Measurements from ENCODE around the gene SFXN4.
A peak's percentile ranks its signal among the peaks of the same experiment; 100 is the strongest.
"Not testable (repeated sequence)": the region's sequence is repeated elsewhere in the genome, so short reads cannot be mapped to it uniquely, and the experiment has no call there.

Gene SFXN4

GRCh38 chr10:119183664-119184412 lies 18.3 kb upstream of the SFXN4 start:
- Histone ChIP-seq H3K27me3 (ENCODE audit: control insufficient read depth, insufficient read depth, low read length) (no peaks in the 10 kb centered on the region), H3K36me3 (ENCODE audit: control insufficient read depth, insufficient read depth, low read length) (no peaks in the 10 kb centered on the region), H3K4me3 (ENCODE audit: low read depth, low read length) (no peak overlapping the region), H3K9ac (ENCODE audit: low read depth, low read length) (no peak overlapping the region), H3K9me3 (ENCODE audit: control insufficient read depth, insufficient read depth, low read length) (no peaks in the 10 kb centered on the region), H3K4me1 (ENCODE audit: control insufficient read depth, insufficient read depth, low read length) (peaks cover 4% of the 10 kb centered on the region)

GRCh38 chr10:119180850-119181400 lies 15.4 kb upstream of the SFXN4 start:
- peaks cover 10% of the 10 kb centered on the region for H3K36me3 ChIP-seq (ENCODE audit: control insufficient read depth, insufficient read depth, low read length)
- H3K4me1 ChIP-seq (ENCODE audit: control insufficient read depth, insufficient read depth, low read length); H3K27me3 ChIP-seq (ENCODE audit: control insufficient read depth, insufficient read depth, low read length); H3K9ac ChIP-seq (ENCODE audit: low read depth, low read length); H3K9me3 ChIP-seq (ENCODE audit: control insufficient read depth, insufficient read depth, low read length); H3K4me3 ChIP-seq (ENCODE audit: low read depth, low read length): not testable (repeated sequence)

GRCh38 chr10:119178372-119179119 lies 13.0 kb upstream of the SFXN4 start, which contains the start of gene PRDX3:
Gene PRDX3, minus strand, starts transcription at chr10:119178812. Its CDS starts 22 bp downstream, at chr10:119178790.
- Histone ChIP-seq H3K4me1 (ENCODE audit: control insufficient read depth, insufficient read depth, low read length) (peaks cover 5% of the 10 kb centered on the region), H3K9ac (ENCODE audit: low read depth, low read length) (peak within 1 kb of the TSS; percentile 62), H3K36me3 (ENCODE audit: control insufficient read depth, insufficient read depth, low read length) (peaks cover 12% of the 10 kb centered on the region), H3K27me3 (ENCODE audit: control insufficient read depth, insufficient read depth, low read length) (no peaks in the 10 kb centered on the region), H3K4me3 (ENCODE audit: low read depth, low read length) (peak within 1 kb of the TSS; percentile 73), H3K9me3 (ENCODE audit: control insufficient read depth, insufficient read depth, low read length) (no peaks in the 10 kb centered on the region)

GRCh38 chr10:119177708-119178371 lies 12.3 kb upstream of the SFXN4 start:
- H3K9ac ChIP-seq (ENCODE audit: low read depth, low read length): peak overlapping the region; percentile 62
- peak overlapping the region; percentile 73 for H3K4me3 ChIP-seq (ENCODE audit: low read depth, low read length)
- no peaks in the 10 kb centered on the region for H3K9me3 ChIP-seq (ENCODE audit: control insufficient read depth, insufficient read depth, low read length)
- no peaks in the 10 kb centered on the region for H3K27me3 ChIP-seq (ENCODE audit: control insufficient read depth, insufficient read depth, low read length)
- peaks cover 12% of the 10 kb centered on the region for H3K36me3 ChIP-seq (ENCODE audit: control insufficient read depth, insufficient read depth, low read length)
- H3K4me1 ChIP-seq (ENCODE audit: control insufficient read depth, insufficient read depth, low read length): peaks cover 5% of the 10 kb centered on the region

GRCh38 chr10:119176166-119176565 lies 10.7 kb upstream of the SFXN4 start:
- no peak overlapping the region for H3K9ac ChIP-seq (ENCODE audit: low read depth, low read length)
- H3K36me3 ChIP-seq (ENCODE audit: control insufficient read depth, insufficient read depth, low read length): peaks cover 19% of the 10 kb centered on the region
- H3K4me3 ChIP-seq (ENCODE audit: low read depth, low read length): no peak overlapping the region
- H3K27me3 ChIP-seq (ENCODE audit: control insufficient read depth, insufficient read depth, low read length): no peaks in the 10 kb centered on the region
- no peaks in the 10 kb centered on the region for H3K9me3 ChIP-seq (ENCODE audit: control insufficient read depth, insufficient read depth, low read length)
- peaks cover 5% of the 10 kb centered on the region for H3K4me1 ChIP-seq (ENCODE audit: control insufficient read depth, insufficient read depth, low read length)

- peaks cover 4% of the 10 kb centered on the region for H3K4me1 ChIP-seq (ENCODE audit: control insufficient read depth, insufficient read depth, low read length)
- H3K9ac ChIP-seq (ENCODE audit: low read depth, low read length): no peak overlapping the region
- H3K36me3 ChIP-seq (ENCODE audit: control insufficient read depth, insufficient read depth, low read length): peaks cover 28% of the 10 kb centered on the region
- no peaks in the 10 kb centered on the region for H3K27me3 ChIP-seq (ENCODE audit: control insufficient read depth, insufficient read depth, low read length)
- no peak overlapping the region for H3K4me3 ChIP-seq (ENCODE audit: low read depth, low read length)
- H3K9me3 ChIP-seq (ENCODE audit: control insufficient read depth, insufficient read depth, low read length): no peaks in the 10 kb centered on the region
Observed at GRCh38 chr10:119174109-119174508, 8.6 kb upstream of the SFXN4 start.

GRCh38 chr10:119167041-119167440 lies 1.5 kb upstream of the SFXN4 start:
- H3K4me3 ChIP-seq (ENCODE audit: low read depth, low read length): no peak overlapping the region
- H3K9me3 ChIP-seq (ENCODE audit: control insufficient read depth, insufficient read depth, low read length): no peaks in the 10 kb centered on the region
- no peak overlapping the region for H3K9ac ChIP-seq (ENCODE audit: low read depth, low read length)
- peaks cover 2% of the 10 kb centered on the region for H3K27me3 ChIP-seq (ENCODE audit: control insufficient read depth, insufficient read depth, low read length)
- peaks cover 20% of the 10 kb centered on the region for H3K36me3 ChIP-seq (ENCODE audit: control insufficient read depth, insufficient read depth, low read length)
- peaks cover 5% of the 10 kb centered on the region for H3K4me1 ChIP-seq (ENCODE audit: control insufficient read depth, insufficient read depth, low read length)

- H3K9ac ChIP-seq (ENCODE audit: low read depth, low read length): no peak overlapping the region
- H3K36me3 ChIP-seq (ENCODE audit: control insufficient read depth, insufficient read depth, low read length): peaks cover 20% of the 10 kb centered on the region
- peaks cover 5% of the 10 kb centered on the region for H3K4me1 ChIP-seq (ENCODE audit: control insufficient read depth, insufficient read depth, low read length)
- H3K27me3 ChIP-seq (ENCODE audit: control insufficient read depth, insufficient read depth, low read length): peaks cover 2% of the 10 kb centered on the region
- peak overlapping the region; percentile 81 for H3K4me3 ChIP-seq (ENCODE audit: low read depth, low read length)
- H3K9me3 ChIP-seq (ENCODE audit: control insufficient read depth, insufficient read depth, low read length): no peaks in the 10 kb centered on the region
Observed at GRCh38 chr10:119166564-119166963, 1.1 kb upstream of the SFXN4 start.

GRCh38 chr10:119166118-119166500 lies 595 bp upstream of the SFXN4 start:
- peaks cover 18% of the 10 kb centered on the region for H3K36me3 ChIP-seq (ENCODE audit: control insufficient read depth, insufficient read depth, low read length)
- no peaks in the 10 kb centered on the region for H3K9me3 ChIP-seq (ENCODE audit: control insufficient read depth, insufficient read depth, low read length)
- peak overlapping the region; percentile 81 for H3K4me3 ChIP-seq (ENCODE audit: low read depth, low read length)
- H3K27me3 ChIP-seq (ENCODE audit: control insufficient read depth, insufficient read depth, low read length): peaks cover 2% of the 10 kb centered on the region
- H3K9ac ChIP-seq (ENCODE audit: low read depth, low read length): peak overlapping the region; percentile 49
- H3K4me1 ChIP-seq (ENCODE audit: control insufficient read depth, insufficient read depth, low read length): peaks cover 5% of the 10 kb centered on the region

GRCh38 chr10:119162452-119163092 lies 2.9 kb downstream of the SFXN4 start:
- H3K27me3 ChIP-seq (ENCODE audit: control insufficient read depth, insufficient read depth, low read length): peaks cover 2% of the 10 kb centered on the region
- H3K36me3 ChIP-seq (ENCODE audit: control insufficient read depth, insufficient read depth, low read length): peaks cover 2% of the 10 kb centered on the region
- peaks cover 5% of the 10 kb centered on the region for H3K4me1 ChIP-seq (ENCODE audit: control insufficient read depth, insufficient read depth, low read length)
- no peak overlapping the region for H3K9ac ChIP-seq (ENCODE audit: low read depth, low read length)
- H3K9me3 ChIP-seq (ENCODE audit: control insufficient read depth, insufficient read depth, low read length): no peaks in the 10 kb centered on the region
- H3K4me3 ChIP-seq (ENCODE audit: low read depth, low read length): no peak overlapping the region
